OCI-LY1 (cell line): ENCODE measurements around the gene BMP6.
"Not testable (repeated sequence)": the region's sequence is repeated elsewhere in the genome, so short reads cannot be mapped to it uniquely, and the experiment has no call there.

Experiments used
- H2AFZ ChIP-seq: fragments of 200-600 bp; sonication (generic), shearing (Covaris generic); 2 replicates; pipeline ENCODE4 v1.6.0; 2014; ENCODE audit warnings: antibody characterized with exemption, mild to moderate bottlenecking, low read length
- H3F3A ChIP-seq: fragments of 200-600 bp; sonication (generic), shearing (Covaris generic); 2 replicates; pipeline ENCODE4 v1.6.0; 2014; ENCODE audit warnings: mild to moderate bottlenecking, antibody characterized with exemption, low read length, moderate library complexity; ENCODE audit not compliant: insufficient read depth
- H3K27ac ChIP-seq: fragments of 200-600 bp; sonication (generic); 2 replicates; pipeline ENCODE4 v1.5.1; 2014; ENCODE audit warnings: low read length, mixed run types, mild to moderate bottlenecking, low read depth; ENCODE audit not compliant: poor library complexity, severe bottlenecking
- H3K27me3 ChIP-seq: fragments of 200-600 bp; sonication (generic); 2 replicates; pipeline ENCODE4 v1.6.0; 2014; ENCODE audit warnings: antibody characterized with exemption, mild to moderate bottlenecking, low read length, moderate library complexity; ENCODE audit not compliant: insufficient read depth
- H3K36me3 ChIP-seq: fragments of 200-600 bp; sonication (generic); 2 replicates; pipeline ENCODE4 v1.6.1; 2014; ENCODE audit warnings: mild to moderate bottlenecking, antibody characterized with exemption, low read length, moderate library complexity, mixed read lengths; ENCODE audit not compliant: insufficient read depth
- H3K4me1 ChIP-seq: fragments of 200-600 bp; sonication (generic); 2 replicates; pipeline ENCODE4 v1.5.1; 2014; ENCODE audit warnings: mild to moderate bottlenecking, low read length, moderate library complexity; ENCODE audit not compliant: insufficient read depth, severe bottlenecking
- H3K4me2 ChIP-seq: fragments of 200-600 bp; sonication (generic), shearing (Covaris generic); 2 replicates; pipeline ENCODE4 v1.6.1; 2014; ENCODE audit warnings: low read length
- H3K4me3 ChIP-seq: fragments of 200-600 bp; sonication (generic); 2 replicates; pipeline ENCODE4 v1.5.1; 2014; ENCODE audit warnings: low read length, low read depth, mild to moderate bottlenecking, mixed read lengths; ENCODE audit not compliant: poor library complexity, severe bottlenecking
- H3K79me2 ChIP-seq: fragments of 200-600 bp; shearing (Covaris generic); 2 replicates; pipeline ENCODE4 v1.6.1; 2016; ENCODE audit warnings: mixed run types, low read length, mixed read lengths; ENCODE audit not compliant: insufficient read depth
- H3K9ac ChIP-seq: fragments of 200-600 bp; sonication (generic), shearing (Covaris generic); 2 replicates; pipeline ENCODE4 v1.6.1; 2014; ENCODE audit warnings: mild to moderate bottlenecking, low read length, mixed read lengths
- H3K9me2 ChIP-seq: fragments of 200-600 bp; sonication (generic), shearing (Covaris generic); 2 replicates; pipeline ENCODE4 v1.6.1; 2014; ENCODE audit warnings: low read depth, mild to moderate bottlenecking, low read length, mixed read lengths
- H3K9me3 ChIP-seq: fragments of 200-600 bp; shearing (Covaris generic); 2 replicates; pipeline ENCODE4 v1.6.1; 2014; ENCODE audit warnings: low read length, mixed read lengths
- H4K20me1 ChIP-seq: fragments of 200-600 bp; sonication (generic), shearing (Covaris generic); 2 replicates; pipeline ENCODE4 v1.6.0; 2016; ENCODE audit warnings: mild to moderate bottlenecking, low read length; ENCODE audit not compliant: insufficient read depth
- EZH2 ChIP-seq: fragments of 200-600 bp; sonication (generic), shearing (Covaris generic); IDR thresholded peaks from 2 replicates; pipeline ENCODE4 v1.8.0; 2017; ENCODE audit warnings: borderline replicate concordance, mixed run types, mild to moderate bottlenecking, antibody characterized with exemption, low read length, moderate library complexity, mixed read lengths
- TF ChIP-seq, protein P1 (sequence below): fragments of 200-600 bp; sonication (generic), shearing (Covaris generic); IDR thresholded peaks from 2 replicates; pipeline ENCODE4 v1.5.1; 2017; ENCODE audit warnings: mild to moderate bottlenecking, antibody characterized with exemption, low read length, moderate library complexity, mixed read lengths

Gene BMP6

DNA sequence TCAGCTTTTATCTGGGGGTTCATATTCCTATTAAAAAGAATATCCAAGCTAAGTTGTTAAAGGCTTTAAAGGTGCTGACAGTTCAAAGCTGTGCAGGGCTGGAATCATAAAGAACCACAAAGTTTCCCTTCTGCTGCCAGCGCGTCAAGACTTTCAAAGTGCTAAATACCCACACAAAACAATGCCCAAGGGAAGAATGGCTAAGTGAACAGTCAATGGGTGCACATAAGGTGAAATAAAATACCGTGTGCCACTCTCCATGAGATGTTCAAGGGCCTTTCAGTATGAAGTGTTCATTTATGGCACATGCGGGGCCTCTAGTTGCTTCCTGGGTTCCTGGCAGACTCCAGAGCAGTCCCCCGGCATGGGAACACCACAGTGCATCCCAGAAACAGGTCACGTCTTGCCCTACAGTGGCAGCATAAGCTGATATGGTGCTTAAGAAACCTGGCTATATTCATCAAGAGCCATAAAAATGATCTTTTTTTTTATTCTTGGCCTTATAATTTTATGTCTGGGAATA is 170.6 kb downstream of the BMP6 start:
- H3K27ac ChIP-seq = no peak overlapping the region
- TF ChIP-seq EZH2 = no peak
- TF ChIP-seq, protein P1, sequence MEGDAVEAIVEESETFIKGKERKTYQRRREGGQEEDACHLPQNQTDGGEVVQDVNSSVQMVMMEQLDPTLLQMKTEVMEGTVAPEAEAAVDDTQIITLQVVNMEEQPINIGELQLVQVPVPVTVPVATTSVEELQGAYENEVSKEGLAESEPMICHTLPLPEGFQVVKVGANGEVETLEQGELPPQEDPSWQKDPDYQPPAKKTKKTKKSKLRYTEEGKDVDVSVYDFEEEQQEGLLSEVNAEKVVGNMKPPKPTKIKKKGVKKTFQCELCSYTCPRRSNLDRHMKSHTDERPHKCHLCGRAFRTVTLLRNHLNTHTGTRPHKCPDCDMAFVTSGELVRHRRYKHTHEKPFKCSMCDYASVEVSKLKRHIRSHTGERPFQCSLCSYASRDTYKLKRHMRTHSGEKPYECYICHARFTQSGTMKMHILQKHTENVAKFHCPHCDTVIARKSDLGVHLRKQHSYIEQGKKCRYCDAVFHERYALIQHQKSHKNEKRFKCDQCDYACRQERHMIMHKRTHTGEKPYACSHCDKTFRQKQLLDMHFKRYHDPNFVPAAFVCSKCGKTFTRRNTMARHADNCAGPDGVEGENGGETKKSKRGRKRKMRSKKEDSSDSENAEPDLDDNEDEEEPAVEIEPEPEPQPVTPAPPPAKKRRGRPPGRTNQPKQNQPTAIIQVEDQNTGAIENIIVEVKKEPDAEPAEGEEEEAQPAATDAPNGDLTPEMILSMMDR = no peak
- H3K4me1 ChIP-seq = peaks cover 19% of the 10 kb centered on the region
- H3K9me2 ChIP-seq = no peaks in the 10 kb centered on the region
- H3K36me3 ChIP-seq = peaks cover 97% of the 10 kb centered on the region
- H3K4me3 ChIP-seq = no peak overlapping the region
- no peak overlapping the region for H3K9ac ChIP-seq
- H3K79me2 ChIP-seq = no peaks in the 10 kb centered on the region
- H3K9me3 ChIP-seq = no peaks in the 10 kb centered on the region
- H2AFZ ChIP-seq = no peak overlapping the region
- H4K20me1 ChIP-seq = no peaks in the 10 kb centered on the region
- H3F3A ChIP-seq = no peaks in the 10 kb centered on the region
- no peaks in the 10 kb centered on the region for H3K27me3 ChIP-seq
- H3K4me2 ChIP-seq = no peak overlapping the region

DNA sequence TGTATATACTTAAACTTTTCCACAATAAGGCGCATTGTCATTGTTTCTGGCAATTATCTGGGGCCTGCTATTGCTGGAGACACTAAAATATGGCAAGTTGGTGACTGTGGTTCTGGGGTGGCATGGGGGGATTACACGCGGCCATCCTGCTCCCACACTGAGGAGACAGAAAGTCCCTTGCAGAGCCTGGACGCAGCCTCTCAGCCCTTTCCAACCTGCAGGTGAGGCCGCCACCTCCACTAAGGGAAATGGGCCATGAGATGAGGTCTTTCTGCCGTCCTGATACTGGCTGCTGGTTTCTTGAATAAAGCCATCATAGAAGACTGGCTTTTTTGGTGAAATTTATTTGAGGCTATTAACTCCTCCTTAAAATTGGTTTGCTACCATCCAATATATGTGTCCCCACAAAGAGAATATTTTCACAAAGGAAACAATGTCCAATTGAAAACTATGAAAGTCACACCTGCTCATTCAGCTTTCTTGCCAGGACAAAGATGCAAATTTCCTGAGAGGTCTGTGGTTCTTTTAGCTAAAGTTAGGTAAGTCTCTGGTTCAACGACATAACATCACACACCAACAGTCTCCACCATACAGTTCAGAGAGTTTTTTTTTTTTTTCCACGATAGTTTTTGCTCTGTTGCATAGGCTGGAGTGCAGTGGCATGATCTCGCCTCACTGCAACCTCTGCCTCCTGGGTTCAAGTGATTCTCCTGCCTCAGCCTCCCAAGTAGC is 171.7 kb downstream of the BMP6 start:
- H3K9ac ChIP-seq = no peak overlapping the region
- H3K79me2 ChIP-seq = no peaks in the 10 kb centered on the region
- H3K4me3 ChIP-seq = no peak overlapping the region
- peak overlapping the region; percentile 57 for H3K27ac ChIP-seq
- no peaks in the 10 kb centered on the region for H4K20me1 ChIP-seq
- peaks cover 97% of the 10 kb centered on the region for H3K36me3 ChIP-seq
- H2AFZ ChIP-seq = no peak overlapping the region
- TF ChIP-seq, protein P1 = no peak
- TF ChIP-seq EZH2 = no peak
- H3K9me2 ChIP-seq = no peaks in the 10 kb centered on the region
- no peaks in the 10 kb centered on the region for H3K27me3 ChIP-seq
- no peak overlapping the region for H3K4me2 ChIP-seq
- H3F3A ChIP-seq = no peaks in the 10 kb centered on the region
- peaks cover 19% of the 10 kb centered on the region for H3K4me1 ChIP-seq
- no peaks in the 10 kb centered on the region for H3K9me3 ChIP-seq

DNA sequence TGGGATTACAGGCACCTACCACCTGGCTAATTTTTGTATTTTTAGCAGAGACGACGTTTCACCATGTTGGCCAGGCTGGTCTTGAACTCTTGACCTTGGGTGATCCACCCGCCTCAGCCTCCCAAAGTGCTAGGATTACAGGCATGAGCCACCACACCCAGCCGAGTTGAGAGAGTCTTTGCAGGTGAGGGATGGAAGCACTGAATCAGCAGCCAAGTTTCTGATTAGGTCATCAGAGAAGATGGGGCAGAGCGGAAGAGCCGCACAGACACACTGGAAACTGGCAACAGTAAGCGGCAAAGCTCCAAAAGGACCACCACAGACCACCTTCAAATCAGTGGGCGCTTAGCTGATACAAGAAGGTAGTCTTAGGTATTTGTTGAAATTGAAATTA is 172.3 kb downstream of the BMP6 start:
- H3K36me3 ChIP-seq = peaks cover 97% of the 10 kb centered on the region
- H3K9me3 ChIP-seq, H3K79me2 ChIP-seq, H3K9ac ChIP-seq, H3K9me2 ChIP-seq, H3K4me3 ChIP-seq, H4K20me1 ChIP-seq, H3K4me2 ChIP-seq, H3F3A ChIP-seq, H3K27me3 ChIP-seq, H2AFZ ChIP-seq: not testable (repeated sequence)
- H3K27ac ChIP-seq = peak overlapping the region; percentile 39
- H3K4me1 ChIP-seq = peaks cover 19% of the 10 kb centered on the region
